GM18951 (cell line): Measurements from ENCODE around the gene EPHA6.
"Not testable (repeated sequence)": the region's sequence is repeated elsewhere in the genome, so short reads cannot be mapped to it uniquely, and the experiment has no call there.

ENCODE experiments used
- POLR2A ChIP-seq: IDR thresholded peaks from 4 replicates; pipeline ENCODE4 v1.6.1; 2011; ENCODE audit warnings: mild to moderate bottlenecking; ENCODE audit not compliant: insufficient read length, insufficient read depth; ENCODE audit errors: extremely low read depth
- in situ Hi-C: fragments of 300-500 bp; cut with MboI; formaldehyde crosslinking; loops from one replicate; pipeline ENCODE4 v1.12.0; 2022; ENCODE audit warnings: low sequenced_read_pairs, mixed read lengths, inconsistent platforms; ENCODE audit not compliant: unreplicated experiment

Gene EPHA6

DNA sequence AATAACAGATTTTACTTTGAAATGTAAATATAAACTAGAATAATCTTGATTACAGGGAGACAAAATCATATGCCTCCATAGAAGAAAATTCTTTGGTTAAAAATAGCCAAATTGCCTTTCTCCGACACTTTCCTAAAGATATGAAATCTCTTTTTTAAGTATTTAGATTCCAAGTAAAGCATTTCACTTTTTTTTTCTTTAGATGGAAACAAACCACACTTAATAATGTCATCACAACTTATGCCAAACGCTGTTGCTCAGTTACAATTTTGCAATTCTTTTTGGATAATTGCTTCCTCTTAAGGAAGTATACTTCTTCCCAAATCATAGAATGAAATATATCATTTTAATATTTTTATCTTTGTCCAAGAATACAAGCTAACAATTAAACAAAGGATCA is 656.1 kb downstream of the EPHA6 start:
- no peak for TF ChIP-seq POLR2A
- in situ Hi-C loops: no loop called here

DNA sequence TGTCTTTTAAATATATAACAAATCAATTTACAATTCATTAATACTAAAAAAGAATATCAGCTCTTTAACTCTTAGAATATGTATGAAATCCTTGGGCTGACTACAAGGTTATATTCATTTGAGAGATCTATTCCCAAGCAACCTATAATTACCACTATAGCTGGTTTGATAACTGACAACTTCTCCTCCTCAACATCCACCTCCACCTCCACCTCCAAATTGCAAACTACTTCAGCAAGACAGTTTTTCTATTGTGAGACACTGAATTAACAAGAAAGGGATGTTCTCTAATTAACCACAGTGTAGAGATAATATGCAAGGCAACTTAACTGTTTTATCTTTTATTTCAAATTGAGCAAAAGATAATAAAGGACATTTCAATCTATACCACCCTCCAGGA is 665.3 kb downstream of the EPHA6 start:
- in situ Hi-C loops: no loop called here
- no peak for TF ChIP-seq POLR2A

DNA sequence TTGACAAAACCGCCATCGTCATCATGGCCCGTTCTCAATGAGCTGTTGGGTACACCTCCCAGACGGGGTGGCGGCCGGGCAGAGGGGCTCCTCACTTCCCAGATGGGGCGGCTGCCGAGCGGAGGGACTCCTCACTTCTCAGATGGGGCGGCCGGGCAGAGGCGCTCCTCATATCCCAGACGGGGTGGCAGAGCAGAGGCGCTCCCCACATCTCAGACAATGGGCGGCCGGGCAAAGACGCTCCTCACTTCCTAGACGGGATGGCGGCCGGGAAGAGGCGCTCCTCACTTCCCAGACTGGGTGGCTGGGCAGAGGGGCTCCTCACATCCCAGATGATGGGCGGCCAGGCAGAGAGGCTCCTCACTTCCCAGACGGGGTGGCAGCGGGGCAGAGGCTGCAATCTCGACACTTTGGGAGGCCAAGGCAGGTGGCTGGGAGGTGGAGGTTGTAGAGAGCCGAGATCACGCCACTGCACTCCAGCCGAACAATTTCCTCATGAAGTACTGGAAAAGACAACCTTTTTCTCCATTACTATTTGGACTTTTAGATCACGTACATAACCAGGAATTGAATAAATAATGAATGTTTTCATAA is 666.4 kb downstream of the EPHA6 start:
- in situ Hi-C loops: not testable (repeated sequence)

DNA sequence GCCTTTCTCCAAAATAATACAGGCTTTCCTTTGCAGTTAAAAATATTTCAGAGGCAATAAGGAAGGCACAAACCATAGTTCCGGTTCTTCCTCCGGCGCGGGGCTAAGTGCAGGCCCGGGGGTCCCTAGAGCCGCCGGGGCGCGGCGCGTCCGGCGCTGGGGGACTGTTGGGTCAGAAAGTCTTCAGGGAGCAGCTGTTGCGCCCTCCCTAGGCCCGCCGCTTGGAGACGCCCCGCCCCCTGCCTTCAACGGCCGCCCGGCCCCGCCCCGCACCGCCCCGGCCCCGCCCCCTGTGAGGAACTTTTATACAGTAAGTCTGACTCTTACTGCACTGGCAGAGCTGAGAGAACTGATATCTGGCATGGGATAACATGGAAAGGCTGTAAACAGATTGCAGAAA is 667.0 kb downstream of the EPHA6 start:
- no peak for TF ChIP-seq POLR2A
- in situ Hi-C loops: no loop called here

DNA sequence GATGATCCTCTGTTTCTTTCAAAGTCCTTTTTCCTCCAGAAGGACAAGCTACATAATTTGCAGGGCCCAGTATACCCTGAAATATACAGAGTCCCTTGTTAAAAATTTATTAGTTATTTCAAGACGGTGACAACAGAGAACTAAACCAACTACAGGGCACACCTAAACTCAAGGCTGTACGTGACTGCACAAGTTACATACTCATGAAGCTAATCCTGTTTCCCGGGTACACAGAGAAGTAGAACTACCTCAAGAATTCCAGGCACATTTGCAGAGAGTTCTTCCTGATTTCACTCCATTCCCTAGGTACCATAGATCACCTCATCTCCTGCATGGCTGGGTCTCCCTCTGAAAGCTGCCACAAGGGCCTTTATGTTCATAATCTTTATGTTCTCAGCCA is 670.8 kb downstream of the EPHA6 start:
- in situ Hi-C loops: no loop called here
- no peak for TF ChIP-seq POLR2A

DNA sequence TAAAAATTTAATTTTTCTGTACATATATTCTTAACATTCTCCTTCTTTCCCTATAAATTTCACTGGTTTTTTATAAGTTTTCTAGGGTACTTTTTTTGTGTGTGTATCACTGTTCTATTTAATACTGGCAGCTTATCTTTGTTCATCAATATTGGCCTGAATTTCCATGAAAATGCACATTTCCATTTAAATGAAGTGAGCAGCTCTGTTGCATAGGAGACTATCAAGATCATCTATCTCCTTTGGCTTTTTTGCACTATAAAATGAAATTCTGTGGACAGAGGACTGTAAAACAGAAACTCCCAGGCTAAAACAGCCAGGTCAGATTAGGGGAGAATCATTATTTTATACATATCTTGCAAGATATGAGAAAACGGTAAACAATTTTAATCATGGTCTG is 673.2 kb downstream of the EPHA6 start:
- no peak for TF ChIP-seq POLR2A

DNA sequence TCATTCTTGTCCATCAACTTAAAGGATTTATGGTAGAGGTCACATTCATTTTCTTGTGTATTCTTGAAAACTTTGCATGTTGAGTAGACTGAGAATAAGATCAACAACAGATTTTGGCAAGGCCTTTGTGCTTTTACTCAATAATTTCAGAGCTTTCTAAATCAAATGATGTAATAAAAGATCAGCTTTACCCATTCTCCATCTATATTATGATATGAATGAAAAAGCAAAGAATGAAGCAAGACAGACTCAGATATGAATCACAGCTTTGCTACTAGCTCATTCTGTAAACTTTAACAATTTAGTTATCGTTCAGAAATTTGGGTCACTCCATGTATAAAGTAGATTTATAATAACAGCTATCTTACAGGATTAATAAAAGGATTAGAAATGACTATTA is 674.3 kb downstream of the EPHA6 start:
- in situ Hi-C loops: no loop called here
- TF ChIP-seq POLR2A: no peak

More for the DNA sequence above, 673.2 kb downstream of the EPHA6 start:
- in situ Hi-C loops: no loop called here

DNA sequence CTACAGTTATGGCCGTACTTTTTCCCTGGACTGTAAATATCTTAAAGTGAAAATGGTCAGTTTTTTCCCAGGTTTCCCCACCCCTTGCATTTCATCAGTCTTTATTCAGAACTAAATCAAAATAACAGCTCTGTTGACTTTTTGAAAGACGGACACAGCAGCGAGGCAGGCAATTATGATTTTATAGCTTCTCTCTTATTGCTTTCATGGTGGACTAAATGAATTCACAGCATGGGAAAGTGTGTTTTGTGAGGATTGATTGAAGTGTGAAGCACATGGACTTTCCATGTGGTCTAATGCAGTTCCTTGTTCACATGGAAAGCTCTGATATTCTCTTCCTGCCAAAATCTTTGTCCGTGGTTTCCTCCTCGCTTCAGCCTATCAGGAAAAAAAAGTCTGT is 681.5 kb downstream of the EPHA6 start:
- in situ Hi-C loops: no loop called here
- no peak for TF ChIP-seq POLR2A

DNA sequence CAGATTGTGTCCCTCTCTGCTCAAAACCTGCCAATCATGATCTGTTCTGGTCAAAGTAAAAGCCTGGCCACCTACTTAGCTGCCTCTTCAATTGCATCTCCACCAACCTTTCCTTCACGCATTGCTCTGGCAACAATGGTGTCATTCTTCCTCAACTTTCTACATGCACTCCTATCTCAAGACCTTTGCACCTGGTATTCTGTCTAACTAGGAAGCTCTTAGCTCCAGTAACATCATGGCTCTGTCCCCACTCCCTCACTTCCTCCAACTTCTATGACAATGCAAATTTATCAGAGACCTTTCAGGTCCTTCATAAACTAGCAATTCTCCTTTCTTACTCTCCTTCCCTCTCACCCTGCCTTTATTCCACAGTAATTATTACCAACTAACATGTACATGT is 682.7 kb downstream of the EPHA6 start:
- in situ Hi-C loops: no loop called here
- TF ChIP-seq POLR2A: no peak

DNA sequence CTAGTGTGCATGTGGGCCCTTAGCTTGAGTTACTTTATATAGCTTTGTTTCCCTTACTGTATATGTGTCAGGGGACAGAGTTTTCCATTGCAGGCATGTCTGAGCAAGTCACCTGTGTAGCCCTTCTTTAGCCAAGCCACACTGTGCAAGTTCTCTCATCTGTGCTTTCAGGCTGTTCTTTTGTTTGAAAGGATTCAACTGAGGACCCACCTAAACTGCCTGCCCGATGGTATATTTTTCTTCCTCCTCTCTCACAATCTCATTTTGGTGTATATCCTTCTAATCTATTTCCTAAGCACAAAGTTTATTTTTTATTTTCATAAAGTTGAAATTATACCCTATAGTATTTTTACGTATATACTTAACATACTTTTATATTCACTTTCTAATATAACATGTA is 690.1 kb downstream of the EPHA6 start:
- in situ Hi-C loops: no loop called here
- no peak for TF ChIP-seq POLR2A

DNA sequence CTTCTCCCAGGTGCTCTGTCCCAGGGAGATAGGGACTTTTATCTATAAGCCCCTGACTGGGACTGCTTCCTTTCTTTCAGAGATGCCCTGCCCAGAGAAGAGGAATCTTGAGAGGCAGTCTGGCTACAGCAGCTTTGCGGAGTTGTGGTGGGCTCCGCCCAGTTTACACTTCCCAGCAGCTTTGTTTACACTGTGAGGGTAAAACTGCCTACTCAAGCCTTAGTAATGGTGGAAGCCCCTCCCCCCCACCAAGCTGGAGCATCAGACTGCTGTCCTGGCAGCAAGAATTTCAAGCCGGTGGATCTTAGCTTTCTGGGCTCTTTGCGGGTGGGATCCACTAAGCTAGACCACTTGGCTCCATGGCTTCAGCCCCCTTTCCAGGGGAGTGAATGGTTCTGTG is 696.4 kb downstream of the EPHA6 start:
- TF ChIP-seq POLR2A: no peak
- in situ Hi-C loops: no loop called here

DNA sequence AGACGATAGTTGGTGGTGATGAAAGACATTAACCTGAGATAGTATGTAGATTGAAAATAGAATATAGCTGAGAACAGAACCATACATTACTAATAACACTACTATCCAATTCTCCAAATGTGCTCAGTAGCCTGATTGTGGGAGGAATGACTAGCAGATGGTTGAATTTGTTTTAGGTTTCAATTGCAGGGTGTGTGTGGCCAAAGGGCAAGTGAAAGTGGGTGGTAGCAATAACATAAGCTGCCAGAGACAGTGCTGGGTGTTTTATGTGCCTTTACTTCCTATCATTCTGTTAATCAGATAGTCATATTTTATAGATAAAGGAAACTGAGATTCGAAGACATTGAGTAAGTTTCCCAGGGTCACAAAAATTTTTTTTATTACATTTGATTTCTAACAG is 700.7 kb downstream of the EPHA6 start:
- in situ Hi-C loops: no loop called here
- TF ChIP-seq POLR2A: no peak

DNA sequence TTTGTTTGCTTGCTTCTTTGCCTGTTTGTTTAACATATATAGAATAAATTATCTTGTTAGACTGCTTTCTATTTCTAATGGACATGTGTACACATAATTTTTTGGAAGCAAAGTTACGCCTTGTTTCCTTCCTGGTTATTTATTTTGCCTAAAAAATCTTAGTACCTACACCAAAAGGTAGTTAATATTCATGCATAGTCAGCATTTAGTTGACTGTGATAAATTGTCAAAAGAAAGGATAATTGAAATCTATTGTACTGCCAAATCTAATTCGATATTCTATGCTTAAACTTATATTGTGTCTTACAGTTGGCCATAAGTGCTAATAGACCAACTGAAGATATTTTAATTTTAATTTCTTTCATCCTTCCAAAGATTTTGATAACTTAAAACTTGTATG is 716.3 kb downstream of the EPHA6 start:
- no peak for TF ChIP-seq POLR2A
- in situ Hi-C loops: no loop called here

DNA sequence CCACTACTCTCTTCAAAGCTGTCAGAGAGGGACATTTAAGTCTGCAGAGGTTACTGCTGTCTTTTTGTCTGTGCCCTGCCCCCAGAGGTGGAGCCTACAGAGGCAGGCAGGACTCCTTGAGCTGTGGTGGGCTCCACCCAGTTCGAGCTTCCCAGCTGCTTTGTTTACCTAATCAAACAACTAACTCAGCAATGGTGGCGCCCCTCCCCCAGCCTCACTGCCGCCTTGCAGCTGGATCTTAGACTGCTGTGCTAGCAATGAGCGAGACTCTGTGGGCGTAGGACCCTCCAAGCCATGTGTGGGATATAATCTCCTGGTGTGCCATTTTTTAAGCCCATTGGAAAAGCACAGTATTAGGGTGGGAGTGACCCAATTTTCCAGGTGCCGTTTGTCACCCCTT is 733.2 kb downstream of the EPHA6 start:
- in situ Hi-C loops: not testable (repeated sequence)

DNA sequence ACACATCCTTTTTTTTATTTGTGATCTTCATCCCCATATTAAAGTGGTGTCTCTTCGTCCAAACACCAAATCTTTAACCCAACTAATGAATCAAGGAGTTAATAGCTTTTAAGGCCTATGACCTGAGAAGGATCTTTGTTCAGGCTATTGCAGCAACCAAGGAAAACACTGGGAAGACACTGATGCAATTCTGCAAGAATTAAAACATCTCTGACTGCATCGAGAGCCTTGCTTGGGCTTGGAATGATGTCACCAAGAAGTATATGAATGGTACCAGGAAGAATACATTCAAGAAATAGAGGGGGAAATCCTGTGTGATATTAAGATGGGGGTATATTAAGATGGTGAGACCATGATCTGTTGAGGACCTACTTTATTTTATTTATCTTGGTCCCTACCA is 736.0 kb downstream of the EPHA6 start:
- in situ Hi-C loops: no loop called here
- no peak for TF ChIP-seq POLR2A
